SK-N-MC (cell line): ENCODE measurements around the gene LPCAT2.

Source experiments
- DNase-seq: peaks from one replicate; pipeline ENCODE4 v3.0.0-alpha.2; 2011; ENCODE audit warnings: low read depth, low spot score
- H3K27ac ChIP-seq: fragments of 200-600 bp; sonication (generic); 2 replicates; pipeline ENCODE4 v1.5.1; 2016; ENCODE audit warnings: mixed run types
- H3K36me3 ChIP-seq: fragments of 200-600 bp; sonication (generic); 2 replicates; pipeline ENCODE4 v1.6.1; 2017; ENCODE audit warnings: antibody characterized with exemption, low read length, mixed read lengths; ENCODE audit not compliant: insufficient read depth
- H3K4me3 ChIP-seq: fragments of 200-600 bp; sonication (generic); 2 replicates; pipeline ENCODE4 v1.5.1; 2016
- H3K9ac ChIP-seq: fragments of 200-600 bp; sonication (generic); 2 replicates; pipeline ENCODE4 v1.8.0; 2017; ENCODE audit warnings: mixed run types, mixed read lengths; ENCODE audit not compliant: insufficient read length
- H3K9me3 ChIP-seq: fragments of 200-600 bp; sonication (generic); 2 replicates; pipeline ENCODE4 v1.6.1; 2017; ENCODE audit warnings: low read depth, mild to moderate bottlenecking, antibody characterized with exemption, low read length, moderate library complexity, mixed read lengths
- EZH2 ChIP-seq: fragments of 200-600 bp; sonication (generic); IDR thresholded peaks from one replicate; pipeline ENCODE4 v1.6.1; 2017; ENCODE audit warnings: antibody characterized with exemption
- FOXP2 ChIP-seq: optimal IDR thresholded peaks from 2 replicates; pipeline ENCODE3; 2011; ENCODE audit warnings: mild to moderate bottlenecking, moderate library complexity; ENCODE audit not compliant: insufficient read depth; ENCODE audit errors: extremely low read length, control extremely low read depth
- POLR2AphosphoS5 ChIP-seq: IDR thresholded peaks from 2 replicates; pipeline ENCODE4 v1.6.1; 2012; ENCODE audit warnings: mild to moderate bottlenecking, low read depth, low read length, borderline replicate concordance

The LPCAT2 gene

DNA sequence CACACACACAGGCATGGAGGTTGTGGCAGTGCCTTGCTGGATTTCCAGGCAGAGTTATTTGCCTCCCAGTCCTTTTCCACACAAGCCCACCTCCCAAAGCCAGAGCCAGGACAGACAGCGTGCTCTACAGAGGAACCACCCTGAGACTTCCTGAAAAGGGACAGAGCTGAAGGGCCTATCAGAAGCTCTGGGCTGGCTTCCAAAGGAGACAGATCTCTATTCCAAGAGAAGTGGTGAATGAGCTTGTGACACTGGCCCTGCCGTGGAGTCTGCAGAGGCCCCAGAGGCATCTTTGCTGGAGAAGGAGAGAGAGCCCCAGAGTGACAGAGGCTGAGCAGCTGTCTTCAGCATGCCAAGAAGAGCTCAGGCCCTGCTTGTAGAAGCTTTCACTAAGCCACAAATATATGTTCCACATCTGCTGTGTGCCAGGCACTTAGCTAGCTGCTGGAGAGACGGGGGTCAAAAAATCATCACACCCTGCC lies 8.3 kb upstream of the LPCAT2 start:
- peak overlapping the region; percentile 67 for H3K27ac ChIP-seq
- DNase-seq, result no peak
- no peaks in the 10 kb centered on the region for H3K36me3 ChIP-seq
- H3K9ac ChIP-seq, result no peak overlapping the region
- no peak overlapping the region for H3K4me3 ChIP-seq
- TF ChIP-seq EZH2 (no peak), POLR2AphosphoS5 (no peak), FOXP2 (no peak)
- H3K9me3 ChIP-seq, result no peaks in the 10 kb centered on the region

DNA sequence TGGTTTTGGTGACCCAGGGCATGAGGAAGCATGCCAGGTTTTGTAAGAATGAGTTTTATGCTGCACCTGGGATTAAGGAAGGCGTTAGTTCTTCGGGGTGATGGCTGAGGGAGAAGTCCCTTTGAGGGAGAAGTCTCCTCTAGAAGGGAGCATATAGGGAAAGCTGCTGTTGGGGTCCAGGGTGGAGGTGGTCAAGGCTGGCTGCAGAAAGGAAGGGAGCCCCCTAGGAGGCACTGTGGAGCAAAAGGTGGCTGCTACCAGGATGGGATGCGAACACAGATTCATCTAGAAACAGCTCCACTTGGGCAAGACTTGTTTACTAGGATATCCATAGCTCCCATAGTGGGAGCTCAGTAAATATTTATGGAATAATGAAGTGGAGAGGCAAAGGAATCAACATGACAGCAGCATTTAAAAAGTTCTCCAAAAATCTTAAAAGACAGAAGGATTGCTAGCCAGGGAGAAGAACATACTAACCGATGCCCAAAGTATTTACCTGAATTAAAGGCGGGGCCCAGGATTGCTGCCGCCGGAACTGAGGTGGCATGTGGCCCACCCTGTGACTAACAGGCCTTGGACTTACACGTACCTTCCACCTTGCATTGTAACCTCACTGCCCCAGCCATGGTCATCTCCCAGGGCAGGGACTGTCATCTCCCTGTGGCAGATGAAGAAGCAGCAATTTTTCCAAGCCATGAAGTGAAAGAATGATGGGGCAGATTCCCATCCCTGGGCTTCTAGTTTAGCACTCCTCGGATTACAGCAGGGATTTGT lies 7.1 kb upstream of the LPCAT2 start:
- H3K4me3 ChIP-seq, result no peak overlapping the region
- no peaks in the 10 kb centered on the region for H3K9me3 ChIP-seq
- H3K36me3 ChIP-seq, result no peaks in the 10 kb centered on the region
- H3K27ac ChIP-seq, result no peak overlapping the region
- no peak overlapping the region for H3K9ac ChIP-seq
- DNase-seq, result no peak
- TF ChIP-seq FOXP2, result no peak
- TF ChIP-seq POLR2AphosphoS5, result no peak
- TF ChIP-seq EZH2, result no peak

DNA sequence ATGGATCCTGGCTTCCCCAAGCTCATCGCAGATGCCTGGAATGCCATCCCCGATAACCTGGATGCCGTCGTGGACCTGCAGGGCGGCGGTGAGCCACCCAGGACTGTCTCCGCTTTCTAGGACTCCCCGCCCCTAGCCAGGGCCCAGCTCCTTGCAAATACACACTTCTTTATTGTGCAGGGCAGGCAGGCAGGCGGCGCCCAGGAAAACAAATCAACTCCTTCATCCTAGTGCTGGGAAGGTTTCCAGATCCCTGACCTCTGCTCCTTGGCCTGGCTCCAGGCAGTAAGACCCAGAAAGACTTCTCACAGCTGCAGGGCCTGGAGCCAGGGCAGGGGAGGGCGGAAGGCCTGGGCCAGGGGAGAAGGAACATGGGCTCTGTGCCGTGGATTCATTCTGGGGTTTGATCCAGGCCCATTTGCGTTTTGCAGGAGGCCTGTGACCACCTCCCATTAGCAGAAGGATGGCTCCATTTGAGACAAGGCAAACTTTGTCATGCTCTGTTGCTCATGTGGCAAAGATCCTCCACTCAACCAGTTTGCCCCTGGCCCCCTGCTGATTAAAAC lies 6.0 kb upstream of the LPCAT2 start:
- H3K36me3 ChIP-seq, result no peaks in the 10 kb centered on the region
- H3K9me3 ChIP-seq, result no peaks in the 10 kb centered on the region
- H3K4me3 ChIP-seq, result no peak overlapping the region
- H3K9ac ChIP-seq, result no peak overlapping the region
- TF ChIP-seq FOXP2 (no peak), POLR2AphosphoS5 (no peak), EZH2 (no peak)
- no peak for DNase-seq
- no peak overlapping the region for H3K27ac ChIP-seq

- no peaks in the 10 kb centered on the region for H3K9me3 ChIP-seq
- no peaks in the 10 kb centered on the region for H3K36me3 ChIP-seq
- H3K4me3 ChIP-seq, result no peak overlapping the region
- no peak for DNase-seq
- TF ChIP-seq FOXP2, result no peak
- no peak for TF ChIP-seq EZH2
- no peak for TF ChIP-seq POLR2AphosphoS5
- no peak overlapping the region for H3K27ac ChIP-seq
- H3K9ac ChIP-seq, result no peak overlapping the region
These were observed 4.9 kb upstream of the LPCAT2 start for GRCh38 chr16:55503726-55504550.

DNA sequence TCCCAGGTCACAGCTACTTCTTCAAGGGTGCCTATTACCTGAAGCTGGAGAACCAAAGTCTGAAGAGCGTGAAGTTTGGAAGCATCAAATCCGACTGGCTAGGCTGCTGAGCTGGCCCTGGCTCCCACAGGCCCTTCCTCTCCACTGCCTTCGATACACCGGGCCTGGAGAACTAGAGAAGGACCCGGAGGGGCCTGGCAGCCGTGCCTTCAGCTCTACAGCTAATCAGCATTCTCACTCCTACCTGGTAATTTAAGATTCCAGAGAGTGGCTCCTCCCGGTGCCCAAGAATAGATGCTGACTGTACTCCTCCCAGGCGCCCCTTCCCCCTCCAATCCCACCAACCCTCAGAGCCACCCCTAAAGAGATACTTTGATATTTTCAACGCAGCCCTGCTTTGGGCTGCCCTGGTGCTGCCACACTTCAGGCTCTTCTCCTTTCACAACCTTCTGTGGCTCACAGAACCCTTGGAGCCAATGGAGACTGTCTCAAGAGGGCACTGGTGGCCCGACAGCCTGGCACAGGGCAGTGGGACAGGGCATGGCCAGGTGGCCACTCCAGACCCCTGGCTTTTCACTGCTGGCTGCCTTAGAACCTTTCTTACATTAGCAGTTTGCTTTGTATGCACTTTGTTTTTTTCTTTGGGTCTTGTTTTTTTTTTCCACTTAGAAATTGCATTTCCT lies 3.4 kb upstream of the LPCAT2 start:
- TF ChIP-seq EZH2 (no peak), POLR2AphosphoS5 (no peak), FOXP2 (no peak)
- Histone ChIP-seq H3K27ac (no peak overlapping the region), H3K4me3 (no peak overlapping the region), H3K9me3 (no peaks in the 10 kb centered on the region), H3K36me3 (no peaks in the 10 kb centered on the region), H3K9ac (no peak overlapping the region)
- DNase-seq, result no peak

- H3K4me3 ChIP-seq, result no peak overlapping the region
- no peak overlapping the region for H3K27ac ChIP-seq
- H3K36me3 ChIP-seq, result no peaks in the 10 kb centered on the region
- H3K9me3 ChIP-seq, result no peaks in the 10 kb centered on the region
- DNase-seq, result no peak
- H3K9ac ChIP-seq, result no peak overlapping the region
- TF ChIP-seq EZH2 (no peak), POLR2AphosphoS5 (no peak), FOXP2 (no peak)
These were observed 2.8 kb upstream of the LPCAT2 start for GRCh38 chr16:55506083-55506482.

- DNase-seq, result no peak
- Histone ChIP-seq H3K4me3 (no peak overlapping the region), H3K36me3 (no peaks in the 10 kb centered on the region), H3K27ac (no peak overlapping the region), H3K9ac (no peak overlapping the region), H3K9me3 (no peaks in the 10 kb centered on the region)
- TF ChIP-seq EZH2 (no peak), POLR2AphosphoS5 (no peak), FOXP2 (no peak)
These were observed 2.2 kb upstream of the LPCAT2 start for GRCh38 chr16:55506708-55507107.
